HG03439 (cell line): ENCODE results near the gene NKX6-2.
"Not testable (repeated sequence)": the region's sequence is repeated elsewhere in the genome, so short reads cannot be mapped to it uniquely, and the experiment has no call there.

ENCODE experiments used
- ATAC-seq: cut with Tn5 transposase; IDR thresholded peaks from one replicate; pipeline ENCODE4 v1.9.1; 2021; ENCODE audit warnings: mild to moderate bottlenecking, moderate library complexity; ENCODE audit not compliant: unreplicated experiment

The NKX6-2 gene

DNA sequence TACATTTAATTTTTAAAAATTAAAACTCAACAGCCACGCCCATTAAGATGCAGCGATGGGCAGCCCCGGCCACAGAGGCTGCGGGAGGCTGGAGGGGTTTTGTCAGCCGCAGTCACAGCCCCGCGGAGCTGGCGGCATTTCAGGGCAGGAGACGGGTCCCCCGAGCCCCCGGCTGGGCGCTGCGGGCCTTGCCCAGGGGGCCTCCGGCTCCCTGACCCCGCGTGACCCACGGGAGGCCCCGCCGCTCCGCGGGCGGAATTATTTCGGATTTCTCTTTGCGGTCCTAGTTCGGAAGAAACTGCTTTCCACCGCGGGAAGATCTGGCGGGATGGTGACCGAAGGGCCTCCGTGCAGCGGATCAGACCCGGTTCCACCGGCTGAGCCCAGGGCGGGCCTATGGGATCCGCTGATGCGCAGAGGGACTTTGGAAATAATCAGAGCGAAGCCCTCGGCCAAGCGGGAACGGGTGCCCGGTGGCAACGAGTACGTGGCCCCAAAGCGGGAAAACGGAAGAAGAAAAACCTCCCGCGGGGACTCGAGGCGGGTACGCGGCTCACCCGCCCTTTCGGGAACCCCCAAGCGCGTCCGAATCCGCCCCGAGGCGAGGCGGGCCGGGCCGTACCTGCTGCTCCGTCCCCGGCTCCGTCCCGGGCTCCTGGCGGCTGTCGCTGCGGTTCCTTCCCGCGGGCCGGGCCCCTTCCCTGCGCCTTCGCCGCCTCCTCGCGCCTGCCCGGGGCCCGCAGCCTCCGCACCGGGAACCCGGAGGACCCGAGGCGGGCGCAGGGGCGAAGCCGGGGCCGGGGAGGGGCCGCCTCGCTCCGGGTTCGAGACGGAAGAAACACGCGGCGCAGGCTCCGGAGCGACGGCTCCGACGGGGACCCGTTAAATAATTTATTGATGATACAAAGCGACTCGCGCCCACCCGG is 1.7 kb downstream of the NKX6-2 start:
- no peak for ATAC-seq

DNA sequence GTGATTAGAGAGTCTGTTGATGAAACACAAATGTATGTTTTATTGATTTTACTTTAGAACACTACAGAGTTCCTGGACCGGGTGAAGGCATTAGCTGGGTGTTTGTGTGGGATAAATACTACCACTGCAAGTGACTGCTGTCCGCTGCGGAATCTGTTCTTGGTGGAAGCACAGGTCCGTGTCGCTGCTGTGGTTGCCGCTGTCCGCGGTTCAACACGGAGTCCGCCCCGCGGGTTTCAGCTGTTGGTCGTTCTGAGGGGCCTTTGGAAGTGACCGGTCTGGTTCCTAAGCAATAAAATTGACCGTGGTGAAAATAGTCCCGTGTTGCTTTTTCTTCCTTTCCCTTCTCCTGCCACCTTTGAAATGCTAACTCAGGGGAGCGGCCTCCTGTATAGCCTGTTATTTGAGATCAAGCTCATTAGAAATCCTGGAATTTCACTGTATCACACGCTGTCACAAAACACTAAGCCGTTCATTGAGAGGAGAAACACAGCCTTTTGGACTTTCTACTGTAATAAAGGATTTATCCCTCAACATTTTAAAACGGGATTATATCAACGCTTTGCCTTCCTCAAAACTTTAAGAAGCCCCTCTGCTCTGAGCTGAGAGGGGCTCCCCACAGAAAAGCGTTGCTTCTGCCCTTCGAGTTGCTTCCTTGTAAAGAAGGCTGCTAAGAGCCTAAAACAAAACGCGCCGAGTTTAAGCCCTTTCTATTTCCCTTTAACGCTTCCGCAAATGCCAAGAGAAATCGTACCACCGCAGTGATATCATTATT is 2.6 kb downstream of the NKX6-2 start:
- ATAC-seq, result no peak

GRCh38 chr10:132781556-132781955 is 4.4 kb downstream of the NKX6-2 start:
- no peak for ATAC-seq

- no peak for ATAC-seq
Observed at GRCh38 chr10:132780356-132780755, 5.6 kb downstream of the NKX6-2 start.

DNA sequence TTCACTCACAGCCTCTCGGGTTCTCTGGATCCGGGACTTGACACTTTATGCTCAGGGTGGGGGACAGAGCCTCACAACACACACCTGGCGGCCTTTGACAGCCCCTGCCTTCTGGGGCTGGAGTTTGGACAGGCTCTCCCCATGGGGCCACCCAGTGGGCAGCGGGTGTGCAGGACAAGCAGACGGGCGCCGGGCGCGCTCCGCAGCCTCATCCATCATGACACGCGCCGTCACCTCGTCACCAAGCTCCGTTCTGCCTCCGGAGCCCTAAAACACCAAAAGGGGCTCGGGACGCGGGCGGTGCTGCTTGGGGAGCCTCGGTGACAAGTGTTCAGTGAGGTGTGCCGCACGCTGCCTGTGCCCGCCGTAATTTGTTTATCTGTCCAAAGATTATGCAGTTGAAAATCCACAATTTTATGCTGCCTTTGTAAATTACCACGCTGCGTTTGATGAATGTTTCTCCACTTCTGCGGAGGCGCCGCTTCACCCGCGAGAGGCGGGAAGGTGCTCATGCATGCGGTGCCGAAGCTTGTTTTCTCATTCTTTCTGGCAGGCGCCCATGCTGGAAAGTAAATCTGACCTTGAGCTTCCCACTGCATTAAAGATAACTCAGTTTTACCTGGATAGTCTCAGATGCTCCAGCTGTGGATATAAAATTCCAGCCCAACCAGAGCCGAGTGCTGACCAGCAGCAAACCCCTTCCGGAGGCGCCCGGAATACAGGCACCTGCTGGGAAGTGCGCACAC is 6.2 kb downstream of the NKX6-2 start:
- ATAC-seq, result no peak

DNA sequence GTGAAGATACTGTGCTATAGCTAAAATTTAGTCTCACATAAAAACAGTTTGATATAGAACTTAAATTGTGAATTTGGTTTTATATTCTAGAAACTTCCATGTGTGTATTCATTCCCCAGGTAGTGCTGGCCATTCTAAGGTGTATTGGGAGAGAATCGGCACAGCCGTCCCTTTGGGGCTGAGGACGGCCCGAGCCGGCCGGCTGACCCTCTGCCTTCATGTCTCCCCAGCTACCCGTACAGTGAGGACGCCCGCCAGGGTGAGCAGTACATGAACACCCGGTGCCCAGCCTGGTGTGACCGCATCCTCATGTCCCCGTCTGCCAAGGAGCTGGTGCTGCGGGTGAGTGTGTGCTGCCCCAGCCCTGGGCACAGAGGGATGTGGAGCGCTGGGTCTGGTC is 8.5 kb downstream of the NKX6-2 start:
- no peak for ATAC-seq

DNA sequence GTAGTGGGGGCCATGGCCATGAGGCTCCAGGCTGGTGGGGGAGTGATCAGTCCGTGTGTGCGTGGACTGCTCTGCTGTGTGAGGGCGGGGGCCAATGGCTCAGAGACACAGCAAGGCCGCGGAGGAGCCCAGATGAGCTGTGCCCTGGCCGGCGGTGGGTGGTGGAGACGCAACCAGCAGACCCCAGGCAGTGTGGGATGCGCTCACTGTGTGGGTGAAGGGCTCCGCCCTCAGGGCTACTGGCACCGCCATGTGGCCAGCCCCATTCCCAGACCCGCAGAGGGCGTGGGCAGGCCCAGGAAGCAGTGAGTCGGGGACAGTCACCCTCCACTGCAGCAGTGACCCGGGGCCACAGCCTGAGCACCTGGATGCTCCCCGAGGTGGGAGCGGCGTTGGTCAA is 9.1 kb downstream of the NKX6-2 start:
- no peak for ATAC-seq

GRCh38 chr10:132776186-132776585 is 9.8 kb downstream of the NKX6-2 start:
- ATAC-seq, result no peak

DNA sequence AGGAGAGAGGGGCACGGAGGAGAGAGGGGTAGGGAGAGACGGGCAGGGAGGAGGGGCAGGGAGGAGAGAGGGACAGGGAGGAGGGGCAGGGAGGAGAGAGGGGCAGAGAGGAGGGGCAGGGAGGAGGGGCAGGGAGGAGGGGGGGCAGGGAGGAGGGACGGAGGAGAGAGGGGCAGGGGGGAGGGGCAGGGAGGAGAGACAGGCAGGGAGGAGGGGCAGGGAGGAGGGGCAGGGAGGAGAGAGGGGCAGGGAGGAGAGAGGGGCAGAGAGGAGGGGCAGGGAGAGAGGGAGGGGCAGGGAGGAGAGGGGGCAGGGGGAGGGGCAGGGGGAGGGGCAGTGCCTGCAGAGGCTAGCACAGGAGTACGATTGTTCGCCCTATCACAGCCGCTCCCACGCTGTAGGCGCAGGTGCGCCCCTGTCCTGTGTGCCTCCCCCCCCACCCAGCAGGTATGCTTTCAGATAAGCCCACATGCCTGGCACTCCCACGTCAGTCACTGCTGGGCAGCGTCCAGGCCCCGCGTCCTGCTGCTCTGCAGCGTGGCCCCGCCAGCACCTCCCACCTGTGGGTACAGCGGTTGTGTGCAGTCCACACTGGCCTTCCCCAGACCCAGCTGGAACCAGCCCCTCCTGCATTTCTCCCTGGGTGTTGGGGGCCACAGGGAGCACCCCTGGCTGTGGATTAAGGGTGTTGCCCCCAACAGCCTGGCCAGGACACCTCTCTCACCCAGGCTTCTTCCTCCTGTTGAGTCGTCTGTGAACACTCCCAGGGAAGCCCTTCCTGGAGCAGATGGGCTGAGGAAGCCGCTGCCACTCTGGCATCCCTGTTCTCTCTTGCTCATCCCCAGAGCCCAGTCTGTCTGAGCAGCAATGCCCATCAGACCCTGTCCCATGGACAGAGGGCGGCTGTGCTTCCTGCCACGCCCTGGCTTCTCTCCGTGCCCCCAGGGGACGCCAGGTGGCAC is 10.8 kb downstream of the NKX6-2 start:
- ATAC-seq, result no peak

- ATAC-seq, result no peak
Observed at GRCh38 chr10:132774181-132774901, 11.6 kb downstream of the NKX6-2 start.

GRCh38 chr10:132772816-132773215 is 13.1 kb downstream of the NKX6-2 start:
- ATAC-seq, result not testable (repeated sequence)

DNA sequence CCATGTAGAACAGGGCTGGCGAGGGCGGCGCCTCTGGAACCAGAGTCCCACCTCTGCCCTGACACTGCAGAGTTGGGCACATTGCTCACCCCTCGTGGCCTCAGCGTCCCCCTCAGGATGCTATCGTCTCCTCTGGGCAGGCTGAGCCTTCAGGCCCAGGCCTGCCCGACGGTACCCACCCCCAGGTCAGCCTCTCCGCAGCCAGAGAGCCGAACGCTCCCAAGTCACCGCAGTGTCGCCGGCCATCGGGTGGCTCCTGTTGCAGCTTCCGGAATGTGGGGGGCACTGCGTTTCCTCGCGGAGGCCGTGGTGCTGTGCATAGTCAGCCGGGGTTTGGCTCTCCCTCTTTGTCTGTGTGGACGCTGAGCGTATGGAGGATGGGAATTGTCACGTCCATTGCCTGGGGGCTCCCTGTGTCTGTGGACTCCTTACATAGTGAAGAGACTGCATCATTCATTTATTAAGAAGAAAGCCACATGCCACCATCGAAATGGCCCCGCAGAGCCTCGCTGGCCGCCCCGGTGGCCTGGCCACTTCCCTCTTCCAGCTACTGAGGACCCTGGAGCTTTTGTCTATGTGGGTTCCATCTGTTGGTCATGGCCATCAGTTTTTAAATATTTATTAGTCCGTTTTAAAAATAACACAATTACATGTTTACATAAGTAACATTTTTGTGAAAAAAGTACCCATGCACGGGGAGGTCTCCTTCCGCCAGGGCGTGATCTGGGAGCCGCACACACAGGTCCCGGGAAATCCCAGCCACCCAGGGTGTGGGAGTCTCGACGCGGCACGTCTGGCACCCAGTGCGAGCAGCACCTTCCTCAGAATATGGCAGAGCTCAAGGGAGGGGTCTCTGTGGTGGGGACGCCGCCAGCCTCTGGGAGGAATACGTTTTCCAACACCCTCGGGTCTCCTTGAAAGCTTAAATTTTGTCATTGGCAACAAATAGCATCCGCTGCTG is 15.6 kb downstream of the NKX6-2 start:
- ATAC-seq, result no peak

DNA sequence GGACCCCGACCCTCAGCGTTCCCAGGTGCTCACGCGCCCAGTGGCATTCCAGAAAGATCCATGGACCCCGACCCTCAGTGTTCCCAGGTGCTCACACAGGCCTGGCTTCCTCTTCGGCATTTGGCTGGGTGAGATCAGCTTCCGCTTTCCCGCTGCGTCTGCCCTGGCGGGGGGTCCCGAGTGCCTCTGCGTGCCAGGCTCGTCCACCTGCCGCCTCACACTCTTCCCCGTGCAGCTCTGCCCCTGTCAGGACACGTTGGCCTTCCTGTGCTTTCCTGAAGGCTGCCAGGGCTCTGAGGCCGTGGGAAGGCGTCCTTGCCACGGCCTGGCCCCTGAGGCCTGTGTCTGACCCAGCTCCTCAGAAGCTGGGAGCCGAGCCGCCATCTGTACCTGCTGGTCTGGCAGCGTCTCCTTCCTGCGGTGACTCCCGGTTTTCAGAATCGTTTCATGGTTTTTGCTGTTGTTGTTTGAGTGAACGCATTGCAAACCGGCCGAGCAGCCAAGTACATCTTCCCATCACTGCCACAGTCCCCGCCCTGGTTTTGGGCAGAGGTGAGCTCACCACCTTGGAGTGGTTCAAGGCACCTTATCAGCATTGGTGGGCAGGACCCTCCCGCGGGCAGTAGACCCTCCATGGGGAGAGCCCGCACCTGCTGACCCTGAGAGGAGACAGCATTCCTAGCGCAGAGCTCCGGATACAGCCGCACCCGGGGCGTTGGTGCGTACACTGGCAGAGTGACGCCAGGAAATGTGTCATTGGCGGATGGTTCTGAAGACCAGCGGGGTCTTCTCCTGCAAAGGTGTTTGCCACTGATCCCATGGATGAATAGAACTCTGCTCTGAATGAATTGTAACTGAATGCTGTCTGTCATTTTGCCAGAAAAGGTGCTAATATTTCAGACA is 17.4 kb downstream of the NKX6-2 start:
- ATAC-seq, result no peak

DNA sequence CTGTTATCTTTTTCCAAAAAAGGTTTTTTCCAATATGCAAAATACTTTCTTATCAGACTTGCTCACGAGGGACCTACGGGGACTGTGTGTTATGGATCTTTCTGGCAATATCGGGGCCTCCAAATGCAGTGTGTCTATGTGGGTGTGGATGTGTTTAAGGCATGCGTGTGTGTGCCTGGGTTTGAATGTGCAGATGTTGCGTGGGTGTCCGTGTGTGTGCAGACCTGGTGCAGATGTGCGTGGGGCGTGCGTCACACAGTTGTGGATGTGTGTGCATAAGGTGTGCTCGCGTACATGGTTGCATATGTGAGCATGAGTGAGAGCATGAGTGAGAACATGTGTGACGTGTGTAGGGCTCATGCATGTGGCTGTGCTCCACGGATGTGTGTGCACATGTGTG is 19.7 kb downstream of the NKX6-2 start:
- ATAC-seq, result no peak

- ATAC-seq, result no peak
Observed at GRCh38 chr10:132765435-132765834, 20.5 kb downstream of the NKX6-2 start.

DNA sequence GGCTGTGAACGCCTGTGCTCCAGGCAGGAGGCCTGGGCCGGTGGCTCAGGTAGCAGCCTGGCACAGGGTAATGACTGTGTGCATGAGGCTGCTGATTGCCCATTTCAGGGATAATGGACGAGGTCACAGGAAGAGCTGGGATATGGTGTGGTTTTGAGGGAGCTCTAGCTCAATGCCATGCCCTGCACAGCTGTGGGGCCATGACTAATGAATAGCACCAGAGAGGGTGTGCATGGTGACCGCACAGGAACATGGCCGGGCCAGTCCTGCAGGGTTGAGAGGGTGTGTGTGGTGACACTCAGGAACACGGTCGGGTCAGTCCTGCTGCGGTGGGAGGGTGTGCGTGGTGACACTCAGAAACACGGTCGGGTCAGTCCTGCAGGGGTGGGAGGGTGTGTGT is 21.8 kb downstream of the NKX6-2 start:
- ATAC-seq, result no peak

DNA sequence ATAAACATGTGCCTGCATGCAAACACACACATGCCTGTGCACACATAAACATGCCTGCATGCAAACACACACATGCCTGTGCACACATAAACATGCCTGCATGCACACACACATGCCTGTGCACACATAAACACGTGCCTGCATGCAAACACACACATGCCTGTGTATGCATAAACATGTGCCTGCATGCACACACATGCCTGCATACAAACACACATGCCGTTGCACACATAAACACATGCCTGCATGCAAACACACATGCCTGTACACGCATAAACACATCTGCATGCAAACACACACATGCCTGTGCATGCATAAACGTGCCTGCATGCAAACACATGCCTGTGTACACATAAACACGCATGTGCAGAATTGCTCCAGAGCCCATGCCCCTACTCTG is 22.4 kb downstream of the NKX6-2 start:
- no peak for ATAC-seq
